ENCODE measurements around the gene SPIRE1. TPM values are rescaled to one million over a fixed set of nuclear protein-coding genes. Genes with fewer than 3 reads are reported as not detected.
A peak's percentile ranks its signal among the peaks of the same experiment; 100 is the strongest.

The SPIRE1 gene
- total and polyA plus RNA-seq, 2 of the 4 experiments (the other 2 are of a cell fraction) = 11.6 to 31.4 TPM

DNA sequence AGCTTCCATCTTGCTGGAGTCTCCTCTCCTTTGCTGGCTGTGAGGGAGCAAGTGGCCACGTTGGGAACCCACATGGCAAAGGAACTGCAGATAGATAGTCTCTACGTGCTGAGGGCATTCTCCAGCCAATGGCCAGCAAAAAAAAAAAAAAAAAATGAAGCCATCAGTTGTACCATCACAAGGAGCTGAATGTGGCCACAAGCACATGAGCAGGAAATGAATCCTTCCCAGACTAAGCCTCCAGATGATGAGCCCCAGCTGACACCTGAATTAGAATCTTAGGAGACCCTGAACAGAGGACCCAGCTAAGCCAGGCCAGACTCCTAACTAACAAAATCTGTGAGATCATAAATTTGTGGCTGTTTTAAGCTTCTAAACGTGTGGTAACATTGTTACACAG lies 57.9 kb downstream of the SPIRE1 start:
- Histone ChIP-seq H3K9ac (ENCODE audit: low read depth, low read length) (no peak overlapping the region), H3K27me3 (ENCODE audit: control insufficient read depth, insufficient read depth, low read length) (no peaks in the 10 kb centered on the region), H2BK20ac (ENCODE audit: low read depth, low read length) (peak overlapping the region; percentile 38; the same call in 1 of the 2 replicates), H3K79me1 (ENCODE audit: low read depth in 1 of 2, low read length in 2 of 2) (peaks cover 35 to 59% of the 10 kb centered on the region in 2 experiments), H3K18ac (ENCODE audit: low read depth, low read length) (peak overlapping the region; percentile 13; the same call in 1 of the 2 replicates), H3K4me3 (ENCODE audit: insufficient read depth, low read depth, low read length) (no peak overlapping the region), H3K9me3 (ENCODE audit: control insufficient read depth, insufficient read depth, low read length) (no peaks in the 10 kb centered on the region), H3K9me1 (ENCODE audit: insufficient read depth, low read length) (peaks cover 8% of the 10 kb centered on the region), H3K4ac (ENCODE audit: low read depth, low read length) (peak overlapping the region; percentile 74; the same call in 1 of the 2 replicates), H3K36me3 (ENCODE audit: control insufficient read depth, insufficient read depth, low read length) (no peaks in the 10 kb centered on the region), H3K27ac (ENCODE audit: insufficient read depth, low read length) (no peak overlapping the region), H2BK5ac (ENCODE audit: low read depth, low read length, poor library complexity, severe bottlenecking) (no peak overlapping the region), H2AK9ac (replicated peaks; ENCODE audit: low read depth, low read length, poor library complexity) (no peak overlapping the region), H2BK15ac (ENCODE audit: low read depth, low read length) (peak overlapping the region; percentile 54; the same call in 1 of the 3 replicates), H3K4me2 (ENCODE audit: low read depth, low read length) (no peak overlapping the region), H4K8ac (ENCODE audit: low read depth in 2 of 2, low read length in 2 of 2) (0 out of 4 replicates have a peak overlapping the region, but pooled peaks of 1 of the 2 experiments have one; percentile 8), H3K23ac (ENCODE audit: low read depth, low read length) (peak overlapping the region; percentile 67), H4K20me1 (ENCODE audit: insufficient read depth, low read length) (no peaks in the 10 kb centered on the region), H3K14ac (replicated peaks; ENCODE audit: low read depth, low read length) (peak overlapping the region; percentile 64), H3K56ac (ENCODE audit: extremely low read depth, insufficient read depth, low read length) (no peak overlapping the region), H2BK120ac (ENCODE audit: low read depth, low read length) (peak overlapping the region; percentile 12), H3K4me1 (ENCODE audit: control insufficient read depth, insufficient read depth, low read length) (peaks cover 16% of the 10 kb centered on the region), H2AK5ac (ENCODE audit: low read depth, low read length) (peak overlapping the region; percentile 87; the same call in 1 of the 2 replicates), H4K5ac (ENCODE audit: low read depth, low read length) (no peak overlapping the region; the same call in 1 of the 2 replicates), H2AFZ (replicated peaks; ENCODE audit: low read length, poor library complexity) (no peak overlapping the region), H4K91ac (ENCODE audit: insufficient read depth, low read depth, low read length) (0 out of 2 replicates have a peak overlapping the region, but pooled peaks have one; percentile 10)
- no peak for ATAC-seq (ENCODE audit: low read depth)
- POLR2A ChIA-PET (ENCODE audit: unreplicated experiment) = no interaction called here
- CTCF ChIA-PET = no interaction called here
- BruUV-seq (replicated peaks) = no TSS peak
- peak; percentile 28 for DNase-seq
- dilution Hi-C loops (cut with HindIII; ENCODE audit: low sequenced_read_pairs, unreplicated experiment) (no loop called here), intact Hi-C loops (cut with micrococcal nuclease) (no loop called here), in situ Hi-C loops (cut with MboI; ENCODE audit: low sequenced_read_pairs) (no loop called here)
- 82% methylated on average over 2 of the region's 3 CpGs; no CpG with 5 or more reads in 1 of the 2 experiments for WGBS, 2 experiments (ENCODE audit: extremely low coverage in 2 of 2, insufficient read length in 1 of 2)
- TF ChIP-seq CTCF (conservative IDR thresholded peaks at IDR 0.05; ENCODE audit: low read depth, low read length) = no peak
- TF ChIP-seq MAZ (IDR thresholded peaks at IDR 0.05; ENCODE audit: borderline replicate concordance, low read depth, low read length) = no peak
- no peak for TF ChIP-seq RFX5 (IDR thresholded peaks at IDR 0.05; ENCODE audit: low read depth, low read length)
- TF ChIP-seq, protein P1, sequence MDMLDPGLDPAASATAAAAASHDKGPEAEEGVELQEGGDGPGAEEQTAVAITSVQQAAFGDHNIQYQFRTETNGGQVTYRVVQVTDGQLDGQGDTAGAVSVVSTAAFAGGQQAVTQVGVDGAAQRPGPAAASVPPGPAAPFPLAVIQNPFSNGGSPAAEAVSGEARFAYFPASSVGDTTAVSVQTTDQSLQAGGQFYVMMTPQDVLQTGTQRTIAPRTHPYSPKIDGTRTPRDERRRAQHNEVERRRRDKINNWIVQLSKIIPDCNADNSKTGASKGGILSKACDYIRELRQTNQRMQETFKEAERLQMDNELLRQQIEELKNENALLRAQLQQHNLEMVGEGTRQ (IDR thresholded peaks at IDR 0.05; ENCODE audit: low read depth, low read length) = no peak
- TF ChIP-seq MAFK (IDR thresholded peaks at IDR 0.05; ENCODE audit: low read depth, low read length) = no peak
- no peak for TF ChIP-seq ELK1 (IDR thresholded peaks at IDR 0.05; ENCODE audit: borderline replicate concordance, low read depth, low read length)
- TF ChIP-seq NFE2L2 (IDR thresholded peaks at IDR 0.05; ENCODE audit: low read depth, low read length) = no peak
- no peak for TF ChIP-seq MXI1 (IDR thresholded peaks at IDR 0.05; ENCODE audit: borderline replicate concordance, low read depth, low read length)
- TF ChIP-seq POLR2A (IDR thresholded peaks at IDR 0.05; ENCODE audit: low read depth, low read length) = no peak
- TF ChIP-seq CHD1 (IDR thresholded peaks at IDR 0.05; ENCODE audit: low read depth, low read length) = no peak
- TF ChIP-seq CEBPB (IDR thresholded peaks at IDR 0.05; ENCODE audit: low read depth, low read length) = no peak
- TF ChIP-seq SMC3 (IDR thresholded peaks at IDR 0.05; ENCODE audit: low read depth, low read length) = no peak
- TF ChIP-seq FOS (IDR thresholded peaks at IDR 0.05; ENCODE audit: low read depth, low read length) = no peak
- TF ChIP-seq BHLHE40 (IDR thresholded peaks at IDR 0.05; ENCODE audit: low read depth, low read length) = no peak
- no peak for TF ChIP-seq RCOR1 (IDR thresholded peaks at IDR 0.05; ENCODE audit: insufficient replicate concordance, low read length)
- no peak for TF ChIP-seq RAD21 (IDR thresholded peaks at IDR 0.05; ENCODE audit: low read length)

All from IMR-90 (cell line).